MCF 10A (cell line): ENCODE results near the gene MECP2. TPM values are rescaled to one million over a fixed set of nuclear protein-coding genes. Genes with fewer than 3 reads are reported as not detected.

Experiments used
- BruUV-seq: library from RNA; stranded (reverse); fragments of 400-500 nt; replicated peaks from 2 replicates; lab custom pipeline; 2021; lab: Mats Ljungman, UMichigan
- CTCF ChIA-PET: fragments of 300-600 bp; sonication (Branson Sonifier 250); formaldehyde crosslinking; extraction: SDS; loops from one replicate; lab custom pipeline; 2021; ENCODE audit warnings: antibody characterized with exemption, inconsistent platforms; lab: Yijun Ruan, JAX
- POLR2A ChIA-PET: fragments of 300-600, 350-650 bp; sonication (Branson Sonifier 250); formaldehyde crosslinking; extraction: SDS; loops from one replicate; lab custom pipeline; 2020; ENCODE audit warnings: antibody characterized with exemption, inconsistent platforms; lab: Yijun Ruan, JAX
- DNase-seq: peaks from one replicate; pipeline ENCODE4 v3.0.0-alpha.2; 2018; ENCODE audit not compliant: unreplicated experiment
- H3K27ac Mint-ChIP-seq: one replicate; pipeline ENCODE4 v1.8.0; 2022; ENCODE audit warnings: mild to moderate bottlenecking, low read depth, mixed read lengths; ENCODE audit not compliant: unreplicated experiment
- H3K27me3 Mint-ChIP-seq: one replicate; pipeline ENCODE4 v1.8.0; 2022; ENCODE audit warnings: mixed read lengths; ENCODE audit not compliant: insufficient read depth, unreplicated experiment
- H3K36me3 Mint-ChIP-seq: one replicate; pipeline ENCODE4 v1.8.0; 2022; ENCODE audit warnings: mild to moderate bottlenecking, moderate library complexity, mixed read lengths; ENCODE audit not compliant: insufficient read depth, unreplicated experiment
- H3K4me1 Mint-ChIP-seq: one replicate; pipeline ENCODE4 v1.8.0; 2022; ENCODE audit warnings: mixed read lengths; ENCODE audit not compliant: insufficient read depth, unreplicated experiment
- H3K4me3 Mint-ChIP-seq: one replicate; pipeline ENCODE4 v1.8.0; 2022; ENCODE audit warnings: mild to moderate bottlenecking, moderate library complexity, mixed read lengths; ENCODE audit not compliant: unreplicated experiment
- H3K9me3 Mint-ChIP-seq: one replicate; pipeline ENCODE4 v1.8.0; 2022; ENCODE audit warnings: mixed read lengths; ENCODE audit not compliant: unreplicated experiment
- CTCF ChIP-seq: fragments of 200-600 bp; IDR thresholded peaks from one replicate; pipeline ENCODE4 v1.8.0; 2022; ENCODE audit warnings: antibody characterized with exemption, mild to moderate bottlenecking; ENCODE audit not compliant: unreplicated experiment
- intact Hi-C: fragments of 100-400 bp; cut with micrococcal nuclease; formaldehyde crosslinking; loops from 2 replicates; pipeline ENCODE4 v1.14.1; 2022
- total RNA-seq: library from RNA; stranded (reverse); gene quantifications from 2 replicates; pipeline ENCODE4 v1.2.3, GENCODE V29; 2022

Gene MECP2
- total RNA-seq, 1 experiment from 2014 or later, result 46.9 TPM

- Mint-ChIP-seq H3K4me3 (no peak overlapping the region), H3K36me3 (peaks cover 33% of the 10 kb centered on the region), H3K9me3 (no peaks in the 10 kb centered on the region), H3K27me3 (peaks cover 11% of the 10 kb centered on the region), H3K4me1 (peaks cover 1% of the 10 kb centered on the region), H3K27ac (no peak overlapping the region)
- ChIA-PET CTCF (interaction anchor here (1.3 to 4.0 kb wide), 3 partner anchors 36 to 517 kb away, joined by 3 to 35 read pairs (median 19); no protein-coding TSS in a partner anchor), POLR2A (interaction anchor here (0.9 kb wide), 1 partner anchor 32 kb away, joined by 3 read pairs; no protein-coding TSS in a partner anchor)
- DNase-seq, result no peak
- no peak for TF ChIP-seq CTCF
- BruUV-seq, result no TSS peak
- intact Hi-C loops, result no loop called here
Measured at GRCh38 chrX:154015581-154016264, 81.8 kb downstream of the MECP2 start.

- peaks cover 11% of the 10 kb centered on the region for H3K27me3 Mint-ChIP-seq
- no peak overlapping the region for H3K27ac Mint-ChIP-seq
- H3K36me3 Mint-ChIP-seq, result peaks cover 40% of the 10 kb centered on the region
- CTCF ChIA-PET, result interaction anchor here (0.6 to 4.0 kb wide), 27 partner anchors 8 to 1018 kb away, joined by 3 to 35 read pairs (median 4); partner anchors contain the start of gene HCFC1
- POLR2A ChIA-PET, result interaction anchor here (1.1 kb wide), 1 partner anchor 43 kb away, joined by 3 read pairs; the partner anchor contains the start of gene HCFC1
- H3K4me3 Mint-ChIP-seq, result no peak overlapping the region
- no peak for TF ChIP-seq CTCF
- no TSS peak for BruUV-seq
- intact Hi-C loops, result no loop called here
- peaks cover 9% of the 10 kb centered on the region for H3K4me1 Mint-ChIP-seq
- no peak for DNase-seq
- H3K9me3 Mint-ChIP-seq, result no peaks in the 10 kb centered on the region
Measured at GRCh38 chrX:154014429-154015380, 82.8 kb downstream of the MECP2 start.

- ChIA-PET POLR2A (interaction anchor here (0.7 to 1.1 kb wide), 3 partner anchors 42 to 476 kb away, joined by 3 to 4 read pairs (median 4); partner anchors contain the start of gene HCFC1), CTCF (interaction anchor here (0.5 to 4.0 kb wide), 35 partner anchors 8 to 1093 kb away, joined by 3 to 35 read pairs (median 4); partner anchors contain the start of gene HCFC1)
- TF ChIP-seq CTCF, result peak; percentile 92
- no peak overlapping the region for H3K27ac Mint-ChIP-seq
- H3K27me3 Mint-ChIP-seq, result peaks cover 12% of the 10 kb centered on the region
- peak; percentile 32 for DNase-seq
- peaks cover 9% of the 10 kb centered on the region for H3K4me1 Mint-ChIP-seq
- intact Hi-C loops, result loop anchor here (2.0 kb wide), 1 partner anchor 37 kb away; no protein-coding TSS in a partner anchor
- no peak overlapping the region for H3K4me3 Mint-ChIP-seq
- no peaks in the 10 kb centered on the region for H3K9me3 Mint-ChIP-seq
- H3K36me3 Mint-ChIP-seq, result peaks cover 46% of the 10 kb centered on the region
- no TSS peak for BruUV-seq
Measured at GRCh38 chrX:154013614-154014360, 83.7 kb downstream of the MECP2 start.
